Nephron (organoid): ENCODE data around the gene PPHLN1.
A peak's percentile ranks its signal among the peaks of the same experiment; 100 is the strongest.

ENCODE experiments used
- H3K27ac Mint-ChIP-seq, 3 experiments: 2 replicates each; pipeline ENCODE4 v1.8.0; 2020; ENCODE audit warnings: mixed read lengths in 3 of 3, mild to moderate bottlenecking in 2 of 3, moderate library complexity in 1 of 3
- H3K27me3 Mint-ChIP-seq: 2 replicates; pipeline ENCODE4 v1.8.0; 2021; ENCODE audit warnings: low read depth, mild to moderate bottlenecking, moderate library complexity, mixed read lengths
- H3K36me3 Mint-ChIP-seq: 2 replicates; pipeline ENCODE4 v1.8.0; 2020; ENCODE audit warnings: low read depth, mixed read lengths
- H3K4me1 Mint-ChIP-seq: 2 replicates; pipeline ENCODE4 v1.8.0; 2020; ENCODE audit warnings: mixed read lengths
- H3K4me3 Mint-ChIP-seq, 3 experiments: 2 replicates each; pipeline ENCODE4 v1.8.0; 2020; ENCODE audit warnings: mild to moderate bottlenecking in 3 of 3, mixed read lengths in 3 of 3, moderate library complexity in 2 of 3
- H3K9me3 Mint-ChIP-seq: 2 replicates; pipeline ENCODE4 v1.8.0; 2020; ENCODE audit warnings: mixed read lengths
- TF ChIP-seq, protein P1 (sequence below), 3 experiments: fragments of 200-600 bp; sonication (generic); IDR thresholded peaks; one replicate each; pipeline ENCODE4 v1.5.0; 2021; ENCODE audit warnings: antibody characterized with exemption in 3 of 3; ENCODE audit not compliant: unreplicated experiment in 3 of 3

Gene PPHLN1

DNA sequence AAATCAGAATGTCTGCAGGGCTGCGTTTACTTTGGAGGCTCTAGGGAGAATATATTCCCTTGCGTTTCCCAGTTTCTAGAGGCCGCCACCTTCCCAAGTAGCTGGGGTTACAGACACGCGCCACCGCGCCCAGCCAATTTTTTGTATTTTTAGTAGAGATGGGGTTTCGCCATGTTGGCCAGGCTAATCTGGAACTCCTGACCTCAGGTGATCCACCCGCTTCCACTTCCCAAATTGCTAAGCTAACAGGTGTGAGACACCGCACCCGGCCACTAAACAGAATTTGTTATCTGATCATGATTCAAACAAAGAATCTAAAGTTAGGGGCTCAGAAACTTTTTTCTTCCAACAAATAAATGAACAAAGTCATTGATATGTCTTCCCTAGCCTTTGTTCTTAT is 114.6 kb downstream of the PPHLN1 start:
- Mint-ChIP-seq H3K4me1 (no peaks in the 10 kb centered on the region), H3K9me3 (peaks cover 12% of the 10 kb centered on the region), H3K27me3 (no peaks in the 10 kb centered on the region), H3K36me3 (peaks cover 48% of the 10 kb centered on the region), H3K27ac (no peak overlapping the region), H3K4me3 (no peak overlapping the region)
- TF ChIP-seq, protein P1, sequence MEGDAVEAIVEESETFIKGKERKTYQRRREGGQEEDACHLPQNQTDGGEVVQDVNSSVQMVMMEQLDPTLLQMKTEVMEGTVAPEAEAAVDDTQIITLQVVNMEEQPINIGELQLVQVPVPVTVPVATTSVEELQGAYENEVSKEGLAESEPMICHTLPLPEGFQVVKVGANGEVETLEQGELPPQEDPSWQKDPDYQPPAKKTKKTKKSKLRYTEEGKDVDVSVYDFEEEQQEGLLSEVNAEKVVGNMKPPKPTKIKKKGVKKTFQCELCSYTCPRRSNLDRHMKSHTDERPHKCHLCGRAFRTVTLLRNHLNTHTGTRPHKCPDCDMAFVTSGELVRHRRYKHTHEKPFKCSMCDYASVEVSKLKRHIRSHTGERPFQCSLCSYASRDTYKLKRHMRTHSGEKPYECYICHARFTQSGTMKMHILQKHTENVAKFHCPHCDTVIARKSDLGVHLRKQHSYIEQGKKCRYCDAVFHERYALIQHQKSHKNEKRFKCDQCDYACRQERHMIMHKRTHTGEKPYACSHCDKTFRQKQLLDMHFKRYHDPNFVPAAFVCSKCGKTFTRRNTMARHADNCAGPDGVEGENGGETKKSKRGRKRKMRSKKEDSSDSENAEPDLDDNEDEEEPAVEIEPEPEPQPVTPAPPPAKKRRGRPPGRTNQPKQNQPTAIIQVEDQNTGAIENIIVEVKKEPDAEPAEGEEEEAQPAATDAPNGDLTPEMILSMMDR (IDR thresholded peaks at IDR 0.05; ENCODE audit: unreplicated experiment in 3 of 3): no peak

DNA sequence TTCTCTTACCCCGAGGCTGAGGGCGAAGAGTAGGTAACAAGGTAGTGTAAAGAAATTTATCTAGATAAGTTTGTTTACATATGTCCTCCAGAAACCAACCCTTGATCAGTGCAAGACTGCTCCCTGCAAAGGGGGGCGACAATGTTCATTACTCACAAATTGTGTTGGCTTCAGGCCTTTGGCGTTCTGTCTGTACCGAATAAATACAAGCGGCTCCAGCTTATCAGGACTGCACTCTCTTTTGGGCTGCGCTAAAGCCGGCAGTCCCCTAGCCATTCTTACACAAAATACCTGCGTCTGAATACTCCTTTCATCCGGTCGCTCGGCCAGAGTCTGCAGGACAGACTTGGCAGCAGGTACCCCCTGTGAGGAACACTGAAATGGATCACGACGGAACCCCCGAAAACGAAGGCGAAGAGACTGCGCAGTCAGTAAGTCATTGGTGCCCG is 116.4 kb downstream of the PPHLN1 start:
- no peaks in the 10 kb centered on the region for H3K27me3 Mint-ChIP-seq
- peaks cover 13% of the 10 kb centered on the region for H3K9me3 Mint-ChIP-seq
- peaks cover 66% of the 10 kb centered on the region for H3K36me3 Mint-ChIP-seq
- TF ChIP-seq, protein P1 (IDR thresholded peaks at IDR 0.05; ENCODE audit: unreplicated experiment in 3 of 3): no peak
- no peak overlapping the region for H3K4me3 Mint-ChIP-seq
- H3K4me1 Mint-ChIP-seq: no peaks in the 10 kb centered on the region
- H3K27ac Mint-ChIP-seq: no peak overlapping the region

DNA sequence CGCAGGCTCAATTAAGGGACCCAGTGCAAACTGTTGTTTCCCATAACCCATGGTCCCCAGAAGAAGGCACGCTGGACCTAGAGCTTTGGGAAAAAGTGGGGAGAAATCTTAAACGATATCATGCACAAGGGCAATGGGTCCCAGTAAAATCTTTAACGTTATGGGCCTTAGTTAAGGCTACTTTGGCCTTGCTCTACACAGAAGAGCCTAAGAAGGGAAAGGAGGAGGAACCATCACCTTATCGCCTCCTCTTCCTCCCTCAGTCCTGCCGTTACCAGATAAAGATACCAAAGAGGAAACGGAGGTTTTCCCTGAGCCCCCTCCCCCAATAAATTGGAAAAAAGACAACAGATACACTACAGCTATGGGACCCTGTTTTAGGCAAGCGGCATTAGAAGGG is 116.9 kb downstream of the PPHLN1 start:
- H3K27me3 Mint-ChIP-seq: no peaks in the 10 kb centered on the region
- H3K4me3 Mint-ChIP-seq: no peak overlapping the region
- TF ChIP-seq, protein P1 (IDR thresholded peaks at IDR 0.05; ENCODE audit: unreplicated experiment in 3 of 3): no peak

DNA sequence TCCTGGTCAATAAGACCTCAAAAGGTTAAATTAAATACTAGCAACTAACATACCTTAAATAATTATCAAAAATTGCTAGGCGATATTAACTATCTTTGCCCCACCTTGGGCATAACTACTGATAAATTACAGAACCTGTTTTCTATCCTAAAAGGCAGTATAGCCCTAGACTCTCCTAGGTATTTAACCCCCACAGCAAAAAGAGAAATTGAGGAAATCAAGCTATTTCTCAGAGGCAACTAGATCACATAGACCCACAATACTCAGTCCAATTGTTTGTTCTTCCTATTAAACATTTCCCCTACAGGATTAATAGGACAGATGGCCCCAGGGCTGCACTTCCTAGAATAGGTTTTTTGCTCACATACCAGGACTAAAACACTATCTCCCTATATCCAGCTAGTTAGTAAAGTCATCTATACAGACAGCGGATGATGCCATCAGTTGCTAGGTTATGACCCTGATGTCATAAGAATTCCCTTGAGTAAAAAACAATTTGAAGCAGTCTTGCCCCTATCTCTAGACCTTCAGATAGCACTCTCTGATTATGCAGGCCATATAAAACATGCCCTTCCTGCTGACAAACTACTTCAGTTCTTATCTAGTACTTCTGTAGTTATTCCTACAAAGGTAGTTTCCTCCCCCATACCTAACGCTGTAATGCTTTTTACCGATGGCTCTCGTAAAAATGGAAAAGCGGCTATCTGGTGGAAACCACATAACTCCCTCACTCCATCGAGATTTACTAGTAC is 118.4 kb downstream of the PPHLN1 start:
- TF ChIP-seq, protein P1 (IDR thresholded peaks at IDR 0.05; ENCODE audit: unreplicated experiment in 3 of 3): no peak
- Mint-ChIP-seq H3K27me3 (no peaks in the 10 kb centered on the region), H3K9me3 (peaks cover 13% of the 10 kb centered on the region), H3K4me1 (peaks cover 5% of the 10 kb centered on the region), H3K27ac (no peak overlapping the region), H3K36me3 (peaks cover 86% of the 10 kb centered on the region), H3K4me3 (no peak overlapping the region)

More for the DNA sequence above, 116.9 kb downstream of the PPHLN1 start:
- Mint-ChIP-seq H3K4me1 (peaks cover 2% of the 10 kb centered on the region), H3K36me3 (peaks cover 71% of the 10 kb centered on the region), H3K9me3 (peaks cover 13% of the 10 kb centered on the region), H3K27ac (no peak overlapping the region)

DNA sequence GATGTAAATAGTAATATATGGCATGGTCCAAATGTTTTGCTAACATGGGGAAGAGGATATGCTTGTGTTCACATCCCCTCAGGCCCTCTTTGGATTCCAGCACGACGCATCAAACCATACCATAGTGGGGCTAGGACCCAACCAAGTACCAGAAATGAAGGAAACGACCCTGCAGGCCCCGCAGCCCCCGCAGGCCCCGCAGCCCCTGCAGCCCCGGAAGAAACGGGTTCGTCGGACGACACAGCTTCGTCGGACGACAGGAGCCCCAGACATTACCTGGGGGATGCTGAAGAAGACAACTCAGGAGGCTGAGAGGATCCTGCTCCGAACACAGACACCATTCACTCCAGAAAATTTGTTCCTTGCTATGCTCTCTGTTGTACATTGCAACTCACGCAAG is 119.9 kb downstream of the PPHLN1 start:
- Mint-ChIP-seq H3K4me1 (peaks cover 9% of the 10 kb centered on the region), H3K27me3 (no peaks in the 10 kb centered on the region), H3K4me3 (no peak overlapping the region), H3K36me3 (peaks cover 93% of the 10 kb centered on the region), H3K27ac (peak overlapping the region in 2 of 3 experiments; percentile 31 to 39), H3K9me3 (peaks cover 13% of the 10 kb centered on the region)
- TF ChIP-seq, protein P1 (IDR thresholded peaks at IDR 0.05; ENCODE audit: unreplicated experiment in 3 of 3): no peak

DNA sequence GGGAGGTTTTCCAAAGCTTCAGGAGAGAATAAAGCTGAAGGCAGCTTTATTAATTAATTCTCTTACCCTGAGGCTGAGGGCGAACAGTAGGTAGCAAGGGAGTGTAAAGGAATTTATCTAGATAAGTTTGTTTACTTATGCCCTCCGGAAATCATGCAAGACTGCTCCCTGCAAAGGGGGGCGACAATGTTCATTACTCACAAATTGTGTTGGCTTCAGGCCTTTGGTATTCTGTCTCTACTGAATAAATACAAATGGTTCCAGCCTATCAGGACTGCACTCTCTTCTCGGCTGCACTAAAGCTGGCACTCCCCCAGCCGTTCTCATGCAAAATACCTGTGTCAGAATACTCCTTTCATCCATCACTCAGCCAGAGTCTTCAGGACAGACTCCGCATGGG is 120.8 kb downstream of the PPHLN1 start:
- TF ChIP-seq, protein P1 (IDR thresholded peaks at IDR 0.05; ENCODE audit: unreplicated experiment in 3 of 3): no peak
- Mint-ChIP-seq H3K27ac (peak overlapping the region; percentile 5 to 39 (median 31)), H3K9me3 (peaks cover 13% of the 10 kb centered on the region), H3K27me3 (no peaks in the 10 kb centered on the region), H3K36me3 (peaks cover 93% of the 10 kb centered on the region), H3K4me3 (no peak overlapping the region), H3K4me1 (peaks cover 9% of the 10 kb centered on the region)
